ENCODE measurements around the gene DENR. TPM values are rescaled to one million over a fixed set of nuclear protein-coding genes. Genes with fewer than 3 reads are reported as not detected.

The DENR gene
- total and polyA plus RNA-seq, 2 of the 13 experiments (the other 11 are each of a cell fraction or from before 2014, with no cell fraction given), result 30.0 to 59.1 TPM

DNA sequence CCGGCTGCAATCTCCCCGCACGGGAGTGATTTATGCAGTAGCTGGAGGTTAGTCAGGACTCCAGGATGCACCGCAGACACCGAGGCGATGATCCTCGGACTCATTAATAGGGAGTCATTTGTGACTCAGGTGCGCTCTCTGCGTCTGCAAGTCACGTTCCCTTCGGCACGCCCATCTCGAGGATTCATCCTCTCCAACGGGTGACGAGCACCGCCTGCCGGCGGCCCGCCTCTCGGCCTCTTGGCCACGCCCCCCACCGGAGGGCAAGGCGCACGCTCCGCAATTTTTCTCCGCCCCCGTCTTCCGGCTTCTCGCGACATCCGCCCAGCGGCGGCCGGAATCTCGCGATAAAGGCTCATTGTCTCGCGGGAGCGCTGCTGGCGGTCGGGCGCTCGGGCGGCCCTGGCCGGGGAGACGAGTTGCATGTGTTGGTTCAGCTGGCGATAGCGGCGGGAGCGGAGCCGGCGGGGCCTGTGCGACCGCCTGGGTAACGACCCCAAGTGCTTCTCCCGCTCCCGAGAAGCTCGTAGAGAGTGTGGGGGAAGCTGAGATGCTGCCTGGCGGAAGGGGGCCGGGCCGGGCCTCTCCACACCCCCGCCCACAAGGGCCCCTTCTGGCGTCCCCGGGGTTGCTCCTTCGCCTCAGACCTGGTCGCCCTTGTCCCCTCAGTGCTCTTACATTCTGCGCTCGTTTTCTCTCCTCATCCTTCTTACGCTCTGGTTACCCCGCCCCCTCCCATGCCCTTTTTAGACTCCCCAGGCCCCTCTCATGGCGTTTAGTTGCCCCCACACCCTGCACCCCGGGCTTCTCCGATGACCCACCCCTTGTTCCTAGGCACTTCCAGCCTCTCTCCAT is at the start of gene DENR (continued):
- TF ChIP-seq, protein P1, sequence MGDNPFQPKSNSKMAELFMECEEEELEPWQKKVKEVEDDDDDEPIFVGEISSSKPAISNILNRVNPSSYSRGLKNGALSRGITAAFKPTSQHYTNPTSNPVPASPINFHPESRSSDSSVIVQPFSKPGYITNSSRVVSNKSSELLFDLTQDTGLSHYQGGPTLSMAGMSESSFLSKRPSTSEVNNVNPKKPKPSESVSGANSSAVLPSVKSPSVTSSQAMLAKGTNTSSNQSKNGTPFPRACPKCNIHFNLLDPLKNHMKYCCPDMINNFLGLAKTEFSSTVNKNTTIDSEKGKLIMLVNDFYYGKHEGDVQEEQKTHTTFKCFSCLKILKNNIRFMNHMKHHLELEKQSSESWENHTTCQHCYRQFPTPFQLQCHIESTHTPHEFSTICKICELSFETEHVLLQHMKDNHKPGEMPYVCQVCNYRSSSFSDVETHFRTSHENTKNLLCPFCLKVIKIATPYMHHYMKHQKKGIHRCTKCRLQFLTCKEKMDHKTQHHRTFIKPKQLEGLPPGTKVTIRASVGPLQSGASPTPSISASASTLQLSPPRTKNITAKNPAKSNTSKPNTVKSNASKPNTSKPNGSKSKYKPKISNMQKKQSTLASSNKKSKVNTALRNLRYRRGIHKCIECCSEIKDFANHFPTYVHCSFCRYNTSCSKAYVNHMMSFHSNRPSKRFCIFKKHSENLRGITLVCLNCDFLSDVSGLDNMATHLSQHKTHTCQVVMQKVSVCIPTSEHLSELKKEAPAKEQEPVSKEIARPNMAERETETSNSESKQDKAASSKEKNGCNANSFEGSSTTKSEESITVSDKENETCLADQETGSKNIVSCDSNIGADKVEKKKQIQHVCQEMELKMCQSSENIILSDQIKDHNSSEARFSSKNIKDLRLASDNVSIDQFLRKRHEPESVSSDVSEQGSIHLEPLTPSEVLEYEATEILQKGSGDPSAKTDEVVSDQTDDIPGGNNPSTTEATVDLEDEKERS (CRISPR knock-in tag; IDR thresholded peaks at IDR 0.05), result peak; percentile 36; the same call in 1 of the 2 replicates
- TF ChIP-seq E2F2 (CRISPR knock-in tag; IDR thresholded peaks at IDR 0.05; ENCODE audit: borderline replicate concordance) (0 out of 2 replicates have a peak, but pooled peaks have one; percentile 52), NFRKB (IDR thresholded peaks at IDR 0.05) (no peak), ZBTB38 (CRISPR knock-in tag; IDR thresholded peaks at IDR 0.05) (peak; percentile 91), CHCHD3 (CRISPR knock-in tag; IDR thresholded peaks at IDR 0.05) (no peak), NCOA5 (CRISPR knock-in tag; IDR thresholded peaks at IDR 0.05) (no peak), ZNF350 (CRISPR knock-in tag; IDR thresholded peaks at IDR 0.05; ENCODE audit: borderline replicate concordance, low read depth) (peak; percentile 89), EEA1 (CRISPR knock-in tag; IDR thresholded peaks at IDR 0.05; ENCODE audit: borderline replicate concordance) (peak; percentile 77; the same call in 1 of the 2 replicates), ZNF879 (CRISPR knock-in tag; IDR thresholded peaks at IDR 0.05) (no peak), PRMT3 (CRISPR knock-in tag; IDR thresholded peaks at IDR 0.05; ENCODE audit: borderline replicate concordance, low read depth) (no peak), ZNF724P (CRISPR knock-in tag; IDR thresholded peaks at IDR 0.05; ENCODE audit: borderline replicate concordance) (peak; percentile 80; the same call in 1 of the 2 replicates), E2F5 (CRISPR knock-in tag; conservative IDR thresholded peaks at IDR 0.05) (no peak), MYNN (CRISPR knock-in tag; IDR thresholded peaks at IDR 0.05; ENCODE audit: low read depth) (no peak), ZNF691 (CRISPR knock-in tag; IDR thresholded peaks at IDR 0.05; ENCODE audit: borderline replicate concordance, low read depth) (peak; percentile 48; the same call in 1 of the 2 replicates), HNRNPH1 (optimal IDR thresholded peaks at IDR 0.05; ENCODE audit: low read depth, low read length) (no peak)
- TF ChIP-seq, protein P2, sequence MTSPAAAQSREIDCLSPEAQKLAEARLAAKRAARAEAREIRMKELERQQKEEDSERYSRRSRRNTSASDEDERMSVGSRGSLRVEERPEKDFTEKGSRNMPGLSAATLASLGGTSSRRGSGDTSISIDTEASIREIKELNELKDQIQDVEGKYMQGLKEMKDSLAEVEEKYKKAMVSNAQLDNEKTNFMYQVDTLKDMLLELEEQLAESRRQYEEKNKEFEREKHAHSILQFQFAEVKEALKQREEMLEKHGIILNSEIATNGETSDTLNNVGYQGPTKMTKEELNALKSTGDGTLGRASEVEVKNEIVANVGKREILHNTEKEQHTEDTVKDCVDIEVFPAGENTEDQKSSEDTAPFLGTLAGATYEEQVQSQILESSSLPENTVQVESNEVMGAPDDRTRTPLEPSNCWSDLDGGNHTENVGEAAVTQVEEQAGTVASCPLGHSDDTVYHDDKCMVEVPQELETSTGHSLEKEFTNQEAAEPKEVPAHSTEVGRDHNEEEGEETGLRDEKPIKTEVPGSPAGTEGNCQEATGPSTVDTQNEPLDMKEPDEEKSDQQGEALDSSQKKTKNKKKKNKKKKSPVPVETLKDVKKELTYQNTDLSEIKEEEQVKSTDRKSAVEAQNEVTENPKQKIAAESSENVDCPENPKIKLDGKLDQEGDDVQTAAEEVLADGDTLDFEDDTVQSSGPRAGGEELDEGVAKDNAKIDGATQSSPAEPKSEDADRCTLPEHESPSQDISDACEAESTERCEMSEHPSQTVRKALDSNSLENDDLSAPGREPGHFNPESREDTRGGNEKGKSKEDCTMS (CRISPR knock-in tag; conservative IDR thresholded peaks at IDR 0.05), result no peak
- TF ChIP-seq, protein P3, sequence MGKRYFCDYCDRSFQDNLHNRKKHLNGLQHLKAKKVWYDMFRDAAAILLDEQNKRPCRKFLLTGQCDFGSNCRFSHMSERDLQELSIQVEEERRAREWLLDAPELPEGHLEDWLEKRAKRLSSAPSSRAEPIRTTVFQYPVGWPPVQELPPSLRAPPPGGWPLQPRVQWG (CRISPR knock-in tag; IDR thresholded peaks at IDR 0.05; ENCODE audit: borderline replicate concordance, low read depth), result no peak
